HepG2 (cell line): ENCODE measurements around the gene CNGA3. TPM values are rescaled to one million over a fixed set of nuclear protein-coding genes. Genes with fewer than 3 reads are reported as not detected.

Experiments used
- AHR ChIP-seq: IDR thresholded peaks from 2 replicates; pipeline ENCODE4 v1.6.1; 2018; ENCODE audit warnings: missing genetic modification reagents, missing compliant biosample characterization
- ARNT ChIP-seq: fragments of 450-650 bp; IDR thresholded peaks from 2 replicates; pipeline ENCODE4 v1.6.1; 2017
- BORCS8-MEF2B ChIP-seq: sonication (generic); formaldehyde crosslinking; IDR thresholded peaks from 2 replicates; pipeline ENCODE4 v1.8.0; 2022; ENCODE audit warnings: mild to moderate bottlenecking, missing genetic modification reagents
- EHMT2 ChIP-seq: fragments of 200-600 bp; sonication (generic); IDR thresholded peaks from 2 replicates; pipeline ENCODE4 v1.7.0; 2017; ENCODE audit warnings: antibody characterized with exemption, low read depth, low read length, borderline replicate concordance
- HNRNPUL1 ChIP-seq: fragments of 200-400 bp; formaldehyde crosslinking; IDR thresholded peaks from 2 replicates; pipeline ENCODE4 v1.6.1; 2017; ENCODE audit warnings: low read depth, mild to moderate bottlenecking, low read length, moderate library complexity
- MYNN ChIP-seq: sonication (generic); formaldehyde crosslinking; IDR thresholded peaks from 2 replicates; pipeline ENCODE4 v1.4.0; 2020; ENCODE audit warnings: mild to moderate bottlenecking, low read depth, missing genetic modification reagents
- NFIB ChIP-seq: sonication (generic); formaldehyde crosslinking; IDR thresholded peaks from 2 replicates; pipeline ENCODE4 v1.9.0; 2021; ENCODE audit warnings: missing genetic modification reagents, mild to moderate bottlenecking, borderline replicate concordance
- SMYD3 ChIP-seq: sonication (generic); formaldehyde crosslinking; IDR thresholded peaks from 2 replicates; pipeline ENCODE4 v1.8.1; 2023; ENCODE audit warnings: mild to moderate bottlenecking, missing genetic modification reagents
- SOX5 ChIP-seq: IDR thresholded peaks from 2 replicates; pipeline ENCODE4 v1.6.1; 2016; ENCODE audit warnings: borderline replicate concordance
- SSRP1 ChIP-seq: IDR thresholded peaks from 2 replicates; pipeline ENCODE4 v1.6.1; 2016; ENCODE audit warnings: control low read depth
- SUZ12 ChIP-seq: fragments of 150-350 bp; IDR thresholded peaks from 2 replicates; pipeline ENCODE4 v1.6.1; 2014; ENCODE audit warnings: low read depth, low read length
- TEAD3 ChIP-seq: optimal IDR thresholded peaks from 2 replicates; pipeline ENCODE3; 2016; ENCODE audit warnings: borderline replicate concordance
- YY1 ChIP-seq: IDR thresholded peaks from 2 replicates; pipeline ENCODE4 v1.6.1; 2011; ENCODE audit warnings: low read length, low read depth, moderate library complexity, mild to moderate bottlenecking; ENCODE audit not compliant: insufficient read depth, insufficient replicate concordance
- ZFX ChIP-seq: sonication (generic); formaldehyde crosslinking; IDR thresholded peaks from 2 replicates; pipeline ENCODE4 v1.4.0; 2020; ENCODE audit warnings: mild to moderate bottlenecking, low read depth, missing genetic modification reagents, moderate library complexity
- ZNF224 ChIP-seq: sonication (generic); formaldehyde crosslinking; IDR thresholded peaks from 2 replicates; pipeline ENCODE4 v1.5.0; 2020; ENCODE audit warnings: mild to moderate bottlenecking, missing genetic modification reagents
- polyA plus RNA-seq, 8 experiments: library from polyadenylated mRNA; depleted of rRNA in 3 of 8; stranded (reverse) in 7 of 8; unstranded in 1 of 8; fragments of >200 nt; fragmentation: Illumina TruSeq in 4 of 8; extraction: Trizol in 4 of 8; gene quantifications; 2 replicates each; pipeline versions ENCODE4 v1.2.1 to v1.2.3, GENCODE V29; 2011 to 2016; ENCODE audit warnings: low read depth in 4 of 8, missing spikeins in 1 of 8, mixed read lengths in 1 of 8; ENCODE audit not compliant: insufficient read depth in 1 of 8
- total RNA-seq, 5 experiments: library from RNA; depleted of rRNA; stranded (reverse); fragments of >200 nt; fragmentation: Illumina TruSeq; extraction: Trizol; gene quantifications; 2 replicates each; pipeline ENCODE4 v1.2.3, GENCODE V29; 2016; ENCODE audit warnings: low read depth in 1 of 5
- TF ChIP-seq, protein P1 (sequence below): sonication (generic); formaldehyde crosslinking; conservative IDR thresholded peaks from 2 replicates; pipeline ENCODE4 v1.4.0; 2020; ENCODE audit warnings: mild to moderate bottlenecking, missing genetic modification reagents, moderate library complexity
- TF ChIP-seq, protein P2 (sequence below): sonication (generic); formaldehyde crosslinking; IDR thresholded peaks from 2 replicates; pipeline ENCODE4 v1.8.1; 2022; ENCODE audit warnings: low read depth, mild to moderate bottlenecking, missing genetic modification reagents
- TF ChIP-seq, protein P3 (sequence below): sonication (generic); formaldehyde crosslinking; IDR thresholded peaks from 2 replicates; pipeline ENCODE4 v1.5.0; 2020; ENCODE audit warnings: mild to moderate bottlenecking, missing genetic modification reagents
- TF ChIP-seq, protein P4 (sequence below): IDR thresholded peaks from 2 replicates; pipeline ENCODE4 v1.6.1; 2016; ENCODE audit warnings: control low read depth

Gene CNGA3
- total and polyA plus RNA-seq, 2 of the 13 experiments (the other 11 are each of a cell fraction or from before 2014, with no cell fraction given), result not detected

DNA sequence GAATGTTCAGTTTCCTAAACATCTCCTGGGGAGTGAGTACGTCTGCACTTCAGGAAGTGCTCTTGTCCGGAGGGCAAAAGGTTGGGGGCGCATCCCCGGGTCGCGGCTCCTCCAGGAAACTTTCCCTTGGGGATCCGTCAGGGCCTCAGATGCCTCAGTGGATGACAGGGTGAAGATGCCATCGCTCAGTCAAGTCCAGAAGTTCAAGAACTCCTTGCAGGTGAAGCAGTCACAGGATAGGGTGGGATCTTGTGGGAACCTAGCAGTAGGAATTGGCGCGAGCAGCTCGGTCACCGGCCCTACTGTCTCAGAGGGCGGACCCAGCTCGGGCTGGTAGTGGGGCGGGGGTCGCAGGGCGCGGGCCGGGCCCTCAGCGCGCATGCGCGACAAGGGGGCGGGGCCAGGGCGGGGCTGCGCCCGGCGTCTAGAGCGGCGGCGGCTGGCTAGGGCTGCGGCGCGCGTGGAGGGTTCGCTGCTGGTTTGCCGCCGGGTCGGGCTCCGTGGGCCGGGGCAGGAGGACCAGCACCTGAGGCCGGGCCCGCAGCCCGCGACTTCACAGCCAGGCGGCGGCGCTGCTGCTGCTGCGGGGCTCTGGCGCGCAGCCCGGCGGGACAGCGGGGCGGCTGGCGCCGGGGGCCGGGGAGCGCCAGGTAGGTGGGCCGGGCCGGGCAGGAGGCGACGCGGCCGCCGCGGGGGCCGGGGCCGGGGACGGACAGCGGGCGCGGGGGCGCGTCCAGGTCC is 98.3 kb downstream of the CNGA3 start, which contains the start of gene INPP4A (continued):
- TF ChIP-seq, protein P1, sequence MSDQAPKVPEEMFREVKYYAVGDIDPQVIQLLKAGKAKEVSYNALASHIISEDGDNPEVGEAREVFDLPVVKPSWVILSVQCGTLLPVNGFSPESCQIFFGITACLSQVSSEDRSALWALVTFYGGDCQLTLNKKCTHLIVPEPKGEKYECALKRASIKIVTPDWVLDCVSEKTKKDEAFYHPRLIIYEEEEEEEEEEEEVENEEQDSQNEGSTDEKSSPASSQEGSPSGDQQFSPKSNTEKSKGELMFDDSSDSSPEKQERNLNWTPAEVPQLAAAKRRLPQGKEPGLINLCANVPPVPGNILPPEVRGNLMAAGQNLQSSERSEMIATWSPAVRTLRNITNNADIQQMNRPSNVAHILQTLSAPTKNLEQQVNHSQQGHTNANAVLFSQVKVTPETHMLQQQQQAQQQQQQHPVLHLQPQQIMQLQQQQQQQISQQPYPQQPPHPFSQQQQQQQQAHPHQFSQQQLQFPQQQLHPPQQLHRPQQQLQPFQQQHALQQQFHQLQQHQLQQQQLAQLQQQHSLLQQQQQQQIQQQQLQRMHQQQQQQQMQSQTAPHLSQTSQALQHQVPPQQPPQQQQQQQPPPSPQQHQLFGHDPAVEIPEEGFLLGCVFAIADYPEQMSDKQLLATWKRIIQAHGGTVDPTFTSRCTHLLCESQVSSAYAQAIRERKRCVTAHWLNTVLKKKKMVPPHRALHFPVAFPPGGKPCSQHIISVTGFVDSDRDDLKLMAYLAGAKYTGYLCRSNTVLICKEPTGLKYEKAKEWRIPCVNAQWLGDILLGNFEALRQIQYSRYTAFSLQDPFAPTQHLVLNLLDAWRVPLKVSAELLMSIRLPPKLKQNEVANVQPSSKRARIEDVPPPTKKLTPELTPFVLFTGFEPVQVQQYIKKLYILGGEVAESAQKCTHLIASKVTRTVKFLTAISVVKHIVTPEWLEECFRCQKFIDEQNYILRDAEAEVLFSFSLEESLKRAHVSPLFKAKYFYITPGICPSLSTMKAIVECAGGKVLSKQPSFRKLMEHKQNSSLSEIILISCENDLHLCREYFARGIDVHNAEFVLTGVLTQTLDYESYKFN, result no peak
- TF ChIP-seq AHR (peak; percentile 88; the same call in 1 of the 2 replicates), SUZ12 (no peak), ZFX (peak; percentile 40), SMYD3 (CRISPR knock-in tag) (no peak), ARNT (no peak), TEAD3 (CRISPR knock-in tag) (peak; percentile 55), SOX5 (CRISPR knock-in tag) (peak; percentile 30; the same call in 1 of the 2 replicates), YY1 (peak; percentile 45), SSRP1 (CRISPR knock-in tag) (no peak), MYNN (no peak), ZNF224 (CRISPR knock-in tag) (0 out of 2 replicates have a peak, but pooled peaks have one; percentile 38), EHMT2 (no peak), HNRNPUL1 (no peak), NFIB (CRISPR knock-in tag) (no peak), BORCS8-MEF2B (0 out of 2 replicates have a peak, but pooled peaks have one; percentile 41)
- TF ChIP-seq, protein P2, sequence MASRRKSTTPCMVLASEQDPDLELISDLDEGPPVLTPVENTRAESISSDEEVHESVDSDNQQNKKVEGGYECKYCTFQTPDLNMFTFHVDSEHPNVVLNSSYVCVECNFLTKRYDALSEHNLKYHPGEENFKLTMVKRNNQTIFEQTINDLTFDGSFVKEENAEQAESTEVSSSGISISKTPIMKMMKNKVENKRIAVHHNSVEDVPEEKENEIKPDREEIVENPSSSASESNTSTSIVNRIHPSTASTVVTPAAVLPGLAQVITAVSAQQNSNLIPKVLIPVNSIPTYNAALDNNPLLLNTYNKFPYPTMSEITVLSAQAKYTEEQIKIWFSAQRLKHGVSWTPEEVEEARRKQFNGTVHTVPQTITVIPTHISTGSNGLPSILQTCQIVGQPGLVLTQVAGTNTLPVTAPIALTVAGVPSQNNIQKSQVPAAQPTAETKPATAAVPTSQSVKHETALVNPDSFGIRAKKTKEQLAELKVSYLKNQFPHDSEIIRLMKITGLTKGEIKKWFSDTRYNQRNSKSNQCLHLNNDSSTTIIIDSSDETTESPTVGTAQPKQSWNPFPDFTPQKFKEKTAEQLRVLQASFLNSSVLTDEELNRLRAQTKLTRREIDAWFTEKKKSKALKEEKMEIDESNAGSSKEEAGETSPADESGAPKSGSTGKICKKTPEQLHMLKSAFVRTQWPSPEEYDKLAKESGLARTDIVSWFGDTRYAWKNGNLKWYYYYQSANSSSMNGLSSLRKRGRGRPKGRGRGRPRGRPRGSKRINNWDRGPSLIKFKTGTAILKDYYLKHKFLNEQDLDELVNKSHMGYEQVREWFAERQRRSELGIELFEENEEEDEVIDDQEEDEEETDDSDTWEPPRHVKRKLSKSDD, result no peak
- TF ChIP-seq, protein P3, sequence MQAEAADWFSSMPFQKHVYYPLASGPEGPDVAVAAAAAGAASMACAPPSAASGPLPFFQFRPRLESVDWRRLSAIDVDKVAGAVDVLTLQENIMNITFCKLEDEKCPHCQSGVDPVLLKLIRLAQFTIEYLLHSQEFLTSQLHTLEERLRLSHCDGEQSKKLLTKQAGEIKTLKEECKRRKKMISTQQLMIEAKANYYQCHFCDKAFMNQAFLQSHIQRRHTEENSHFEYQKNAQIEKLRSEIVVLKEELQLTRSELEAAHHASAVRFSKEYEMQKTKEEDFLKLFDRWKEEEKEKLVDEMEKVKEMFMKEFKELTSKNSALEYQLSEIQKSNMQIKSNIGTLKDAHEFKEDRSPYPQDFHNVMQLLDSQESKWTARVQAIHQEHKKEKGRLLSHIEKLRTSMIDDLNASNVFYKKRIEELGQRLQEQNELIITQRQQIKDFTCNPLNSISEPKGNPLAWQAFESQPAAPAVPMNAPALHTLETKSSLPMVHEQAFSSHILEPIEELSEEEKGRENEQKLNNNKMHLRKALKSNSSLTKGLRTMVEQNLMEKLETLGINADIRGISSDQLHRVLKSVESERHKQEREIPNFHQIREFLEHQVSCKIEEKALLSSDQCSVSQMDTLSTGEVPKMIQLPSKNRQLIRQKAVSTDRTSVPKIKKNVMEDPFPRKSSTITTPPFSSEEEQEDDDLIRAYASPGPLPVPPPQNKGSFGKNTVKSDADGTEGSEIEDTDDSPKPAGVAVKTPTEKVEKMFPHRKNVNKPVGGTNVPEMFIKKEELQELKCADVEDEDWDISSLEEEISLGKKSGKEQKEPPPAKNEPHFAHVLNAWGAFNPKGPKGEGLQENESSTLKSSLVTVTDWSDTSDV (CRISPR knock-in tag), result no peak
- TF ChIP-seq, protein P4, sequence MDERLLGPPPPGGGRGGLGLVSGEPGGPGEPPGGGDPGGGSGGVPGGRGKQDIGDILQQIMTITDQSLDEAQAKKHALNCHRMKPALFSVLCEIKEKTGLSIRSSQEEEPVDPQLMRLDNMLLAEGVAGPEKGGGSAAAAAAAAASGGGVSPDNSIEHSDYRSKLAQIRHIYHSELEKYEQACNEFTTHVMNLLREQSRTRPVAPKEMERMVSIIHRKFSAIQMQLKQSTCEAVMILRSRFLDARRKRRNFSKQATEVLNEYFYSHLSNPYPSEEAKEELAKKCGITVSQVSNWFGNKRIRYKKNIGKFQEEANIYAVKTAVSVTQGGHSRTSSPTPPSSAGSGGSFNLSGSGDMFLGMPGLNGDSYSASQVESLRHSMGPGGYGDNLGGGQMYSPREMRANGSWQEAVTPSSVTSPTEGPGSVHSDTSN (CRISPR knock-in tag), result no peak
